ENCODE measurements around the gene SMAD3.

SMAD3 gene

GRCh38 chr15:67021455-67021854 is 43.9 kb upstream of the SMAD3 start:
- H3K27ac ChIP-seq (ENCODE audit: insufficient read depth in 1 of 2, low read depth in 1 of 2, low read length in 2 of 2, poor library complexity in 1 of 2, severe bottlenecking in 2 of 2), result no peak overlapping the region
- no peak for DNase-seq
- POLR2A ChIA-PET, result no interaction called here

GRCh38 chr15:67022587-67023105 is 42.8 kb upstream of the SMAD3 start:
- peaks cover 16 to 40% (median 33%) of the 10 kb centered on the region in 4 experiments for H3K4me1 ChIP-seq (ENCODE audit: control extremely low read depth in 1 of 4, control insufficient read depth in 4 of 4, insufficient read depth in 4 of 4, low read length in 3 of 4)
- ChIA-PET POLR2A (no interaction called here), CTCF (interaction anchor here (1.3 kb wide), 1 partner anchor 10 kb away, joined by 3 read pairs; no protein-coding TSS in a partner anchor)
- no peaks in the 10 kb centered on the region for H3K27me3 ChIP-seq (replicated peaks in 2 of 5; ENCODE audit: control insufficient read depth in 4 of 5, insufficient read depth in 5 of 5, low read length in 4 of 5)
- H3K27ac ChIP-seq (ENCODE audit: insufficient read depth in 1 of 2, low read depth in 1 of 2, low read length in 2 of 2, poor library complexity in 1 of 2, severe bottlenecking in 2 of 2), result no peak overlapping the region
- no peak overlapping the region for H3K4me3 ChIP-seq (ENCODE audit: control insufficient read depth in 1 of 7, extremely low read depth in 1 of 7, insufficient read depth in 4 of 7, low read depth in 2 of 7, low read length in 6 of 7)
- no peaks in the 10 kb centered on the region for H3K9me3 ChIP-seq (ENCODE audit: control extremely low read depth in 1 of 5, control insufficient read depth in 4 of 5, insufficient read depth in 2 of 5, low read depth in 1 of 5, low read length in 4 of 5)
- no peak for DNase-seq
- H3K36me3 ChIP-seq (ENCODE audit: control insufficient read depth in 4 of 4, insufficient read depth in 4 of 4, low read length in 3 of 4), result no peaks in the 10 kb centered on the region

More at GRCh38 chr15:67021455-67021854, 43.9 kb upstream of the SMAD3 start:
- CTCF ChIA-PET, result no interaction called here
- Histone ChIP-seq H3K4me3 (ENCODE audit: control insufficient read depth in 1 of 7, extremely low read depth in 1 of 7, insufficient read depth in 4 of 7, low read depth in 2 of 7, low read length in 6 of 7) (no peak overlapping the region), H3K36me3 (ENCODE audit: control insufficient read depth in 4 of 4, insufficient read depth in 4 of 4, low read length in 3 of 4) (no peaks in the 10 kb centered on the region), H3K4me1 (ENCODE audit: control extremely low read depth in 1 of 4, control insufficient read depth in 4 of 4, insufficient read depth in 4 of 4, low read length in 3 of 4) (peaks cover 14 to 43% (median 35%) of the 10 kb centered on the region in 4 experiments), H3K27me3 (replicated peaks in 2 of 5; ENCODE audit: control insufficient read depth in 4 of 5, insufficient read depth in 5 of 5, low read length in 4 of 5) (no peaks in the 10 kb centered on the region), H3K9me3 (ENCODE audit: control extremely low read depth in 1 of 5, control insufficient read depth in 4 of 5, insufficient read depth in 2 of 5, low read depth in 1 of 5, low read length in 4 of 5) (no peaks in the 10 kb centered on the region)

GRCh38 chr15:67023517-67024313 is 41.7 kb upstream of the SMAD3 start:
- Histone ChIP-seq H3K9me3 (ENCODE audit: control extremely low read depth in 1 of 5, control insufficient read depth in 4 of 5, insufficient read depth in 2 of 5, low read depth in 1 of 5, low read length in 4 of 5) (no peaks in the 10 kb centered on the region), H3K4me3 (ENCODE audit: control insufficient read depth in 1 of 7, extremely low read depth in 1 of 7, insufficient read depth in 4 of 7, low read depth in 2 of 7, low read length in 6 of 7) (peak overlapping the region in 1 of 7 experiments; percentile 14), H3K27me3 (replicated peaks in 2 of 5; ENCODE audit: control insufficient read depth in 4 of 5, insufficient read depth in 5 of 5, low read length in 4 of 5) (no peaks in the 10 kb centered on the region), H3K36me3 (ENCODE audit: control insufficient read depth in 4 of 4, insufficient read depth in 4 of 4, low read length in 3 of 4) (no peaks in the 10 kb centered on the region), H3K27ac (ENCODE audit: insufficient read depth in 1 of 2, low read depth in 1 of 2, low read length in 2 of 2, poor library complexity in 1 of 2, severe bottlenecking in 2 of 2) (no peak overlapping the region), H3K4me1 (ENCODE audit: control extremely low read depth in 1 of 4, control insufficient read depth in 4 of 4, insufficient read depth in 4 of 4, low read length in 3 of 4) (peaks cover 16 to 37% (median 31%) of the 10 kb centered on the region in 4 experiments)
- WGBS (ENCODE audit: insufficient coverage), result 100% methylated on average over 7 of the region's 7 CpGs
- DNase-seq, result no peak
- CTCF ChIA-PET, result interaction anchor here (0.7 to 1.3 kb wide), 3 partner anchors 9 to 77 kb away, joined by 3 read pairs; no protein-coding TSS in a partner anchor
- POLR2A ChIA-PET, result interaction anchor here (1.7 kb wide), 1 partner anchor 42 kb away, joined by 5 read pairs; the partner anchor contains the start of gene SMAD3

GRCh38 chr15:67024314-67024997 is 40.9 kb upstream of the SMAD3 start:
- ChIA-PET CTCF (interaction anchor here (1.2 to 1.3 kb wide), 2 partner anchors 18 to 78 kb away, joined by 3 read pairs; no protein-coding TSS in a partner anchor), POLR2A (interaction anchor here (1.7 kb wide), 1 partner anchor 41 kb away, joined by 5 read pairs; the partner anchor contains the start of gene SMAD3)
- Histone ChIP-seq H3K4me1 (ENCODE audit: control extremely low read depth in 1 of 4, control insufficient read depth in 4 of 4, insufficient read depth in 4 of 4, low read length in 3 of 4) (peaks cover 16 to 37% (median 31%) of the 10 kb centered on the region in 4 experiments), H3K4me3 (ENCODE audit: control insufficient read depth in 1 of 7, extremely low read depth in 1 of 7, insufficient read depth in 4 of 7, low read depth in 2 of 7, low read length in 6 of 7) (peak overlapping the region in 1 of 7 experiments; percentile 14), H3K36me3 (ENCODE audit: control insufficient read depth in 4 of 4, insufficient read depth in 4 of 4, low read length in 3 of 4) (no peaks in the 10 kb centered on the region), H3K27me3 (replicated peaks in 2 of 5; ENCODE audit: control insufficient read depth in 4 of 5, insufficient read depth in 5 of 5, low read length in 4 of 5) (no peaks in the 10 kb centered on the region), H3K9me3 (ENCODE audit: control extremely low read depth in 1 of 5, control insufficient read depth in 4 of 5, insufficient read depth in 2 of 5, low read depth in 1 of 5, low read length in 4 of 5) (no peaks in the 10 kb centered on the region), H3K27ac (ENCODE audit: insufficient read depth in 1 of 2, low read depth in 1 of 2, low read length in 2 of 2, poor library complexity in 1 of 2, severe bottlenecking in 2 of 2) (no peak overlapping the region)
- DNase-seq, result peak; percentile 83 to 95 (median 95)
- WGBS (ENCODE audit: insufficient coverage), result 52% methylated on average over 4 of the region's 6 CpGs

GRCh38 chr15:67024998-67025368 is 40.4 kb upstream of the SMAD3 start:
- WGBS (ENCODE audit: insufficient coverage), result 100% methylated on average over 2 of the region's 3 CpGs
- no peak overlapping the region for H3K27ac ChIP-seq (ENCODE audit: insufficient read depth in 1 of 2, low read depth in 1 of 2, low read length in 2 of 2, poor library complexity in 1 of 2, severe bottlenecking in 2 of 2)
- H3K27me3 ChIP-seq (replicated peaks in 2 of 5; ENCODE audit: control insufficient read depth in 4 of 5, insufficient read depth in 5 of 5, low read length in 4 of 5), result no peaks in the 10 kb centered on the region
- DNase-seq, result no peak
- ChIA-PET CTCF (no interaction called here), POLR2A (interaction anchor here (1.0 kb wide), 1 partner anchor 32 kb away, joined by 3 read pairs; no protein-coding TSS in a partner anchor)
- H3K4me1 ChIP-seq (ENCODE audit: control extremely low read depth in 1 of 4, control insufficient read depth in 4 of 4, insufficient read depth in 4 of 4, low read length in 3 of 4), result peaks cover 16 to 36% (median 29%) of the 10 kb centered on the region in 4 experiments
- no peak overlapping the region for H3K4me3 ChIP-seq (ENCODE audit: control insufficient read depth in 1 of 7, extremely low read depth in 1 of 7, insufficient read depth in 4 of 7, low read depth in 2 of 7, low read length in 6 of 7)
- no peaks in the 10 kb centered on the region for H3K36me3 ChIP-seq (ENCODE audit: control insufficient read depth in 4 of 4, insufficient read depth in 4 of 4, low read length in 3 of 4)
- no peaks in the 10 kb centered on the region for H3K9me3 ChIP-seq (ENCODE audit: control extremely low read depth in 1 of 5, control insufficient read depth in 4 of 5, insufficient read depth in 2 of 5, low read depth in 1 of 5, low read length in 4 of 5)

- DNase-seq, result peak in 2 of 3 donors; percentile 64 to 70
- Histone ChIP-seq H3K4me1 (ENCODE audit: control extremely low read depth in 1 of 4, control insufficient read depth in 4 of 4, insufficient read depth in 4 of 4, low read length in 3 of 4) (peaks cover 16 to 33% (median 29%) of the 10 kb centered on the region in 4 experiments), H3K9me3 (ENCODE audit: control extremely low read depth in 1 of 5, control insufficient read depth in 4 of 5, insufficient read depth in 2 of 5, low read depth in 1 of 5, low read length in 4 of 5) (no peaks in the 10 kb centered on the region), H3K36me3 (ENCODE audit: control insufficient read depth in 4 of 4, insufficient read depth in 4 of 4, low read length in 3 of 4) (no peaks in the 10 kb centered on the region), H3K27me3 (replicated peaks in 2 of 5; ENCODE audit: control insufficient read depth in 4 of 5, insufficient read depth in 5 of 5, low read length in 4 of 5) (no peaks in the 10 kb centered on the region), H3K4me3 (ENCODE audit: control insufficient read depth in 1 of 7, extremely low read depth in 1 of 7, insufficient read depth in 4 of 7, low read depth in 2 of 7, low read length in 6 of 7) (peak overlapping the region in 1 of 7 experiments; percentile 11), H3K27ac (ENCODE audit: insufficient read depth in 1 of 2, low read depth in 1 of 2, low read length in 2 of 2, poor library complexity in 1 of 2, severe bottlenecking in 2 of 2) (no peak overlapping the region)
- 10% methylated on average over 4 of the region's 9 CpGs for WGBS (ENCODE audit: insufficient coverage)
- POLR2A ChIA-PET, result interaction anchor here (0.5 to 1.0 kb wide), 3 partner anchors 33 to 319 kb away, joined by 3 to 6 read pairs (median 4); no protein-coding TSS in a partner anchor
- CTCF ChIA-PET, result interaction anchor here (0.7 to 3.7 kb wide), 5 partner anchors 9 to 123 kb away, joined by 3 to 14 read pairs (median 4); no protein-coding TSS in a partner anchor
Observed at GRCh38 chr15:67025719-67026609, 39.4 kb upstream of the SMAD3 start.
